Fibroblast of skin of right quadriceps (primary cell): ENCODE measurements around the gene CENPB.

Experiments
- DNase-seq: peaks from one replicate; pipeline ENCODE4 v3.0.0-alpha.2; 2013

CENPB gene

DNA sequence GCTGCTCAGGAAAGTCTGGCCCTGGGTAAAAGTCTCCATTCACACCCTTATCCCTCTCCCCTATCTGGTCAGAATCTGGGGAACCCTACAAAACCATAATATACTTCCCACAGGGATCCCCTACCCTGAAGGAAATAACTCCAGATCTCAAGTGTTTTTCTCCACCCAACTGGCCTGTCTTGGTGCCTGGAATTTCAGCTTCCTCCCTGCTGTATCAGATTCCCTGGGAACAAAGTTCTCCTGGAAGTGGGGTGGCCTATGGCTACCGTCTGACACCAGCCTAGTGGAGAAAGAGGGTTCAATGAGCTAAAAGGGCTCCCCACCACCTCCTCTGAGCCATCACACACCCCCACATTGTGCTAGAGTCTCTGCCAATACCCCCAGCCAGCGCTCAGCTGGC is 39.1 kb downstream of the CENPB start:
- no peak for DNase-seq

DNA sequence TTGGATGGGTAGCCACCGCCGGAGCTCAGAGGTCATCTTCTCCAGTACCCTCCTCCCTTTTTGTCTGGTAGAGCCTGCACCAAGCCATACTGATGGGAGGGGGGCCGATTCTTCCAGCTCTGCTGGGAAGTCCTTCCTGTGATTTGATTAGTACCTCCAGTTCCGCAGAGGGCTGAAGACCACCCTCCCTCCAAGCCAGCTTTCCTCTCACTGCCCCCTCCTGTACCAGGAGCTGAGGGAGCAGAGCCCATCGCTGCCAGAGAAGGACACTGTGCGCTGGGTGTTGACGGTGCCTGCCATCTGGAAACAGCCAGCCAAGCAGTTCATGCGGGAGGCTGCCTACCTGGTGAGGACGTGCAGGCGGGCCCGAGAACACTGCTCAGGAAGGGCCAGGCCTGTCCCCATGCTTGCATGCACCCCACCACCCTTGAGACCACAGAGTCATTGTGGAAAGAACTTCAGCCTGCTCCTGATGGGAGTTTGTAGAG is 40.8 kb downstream of the CENPB start:
- no peak for DNase-seq

DNA sequence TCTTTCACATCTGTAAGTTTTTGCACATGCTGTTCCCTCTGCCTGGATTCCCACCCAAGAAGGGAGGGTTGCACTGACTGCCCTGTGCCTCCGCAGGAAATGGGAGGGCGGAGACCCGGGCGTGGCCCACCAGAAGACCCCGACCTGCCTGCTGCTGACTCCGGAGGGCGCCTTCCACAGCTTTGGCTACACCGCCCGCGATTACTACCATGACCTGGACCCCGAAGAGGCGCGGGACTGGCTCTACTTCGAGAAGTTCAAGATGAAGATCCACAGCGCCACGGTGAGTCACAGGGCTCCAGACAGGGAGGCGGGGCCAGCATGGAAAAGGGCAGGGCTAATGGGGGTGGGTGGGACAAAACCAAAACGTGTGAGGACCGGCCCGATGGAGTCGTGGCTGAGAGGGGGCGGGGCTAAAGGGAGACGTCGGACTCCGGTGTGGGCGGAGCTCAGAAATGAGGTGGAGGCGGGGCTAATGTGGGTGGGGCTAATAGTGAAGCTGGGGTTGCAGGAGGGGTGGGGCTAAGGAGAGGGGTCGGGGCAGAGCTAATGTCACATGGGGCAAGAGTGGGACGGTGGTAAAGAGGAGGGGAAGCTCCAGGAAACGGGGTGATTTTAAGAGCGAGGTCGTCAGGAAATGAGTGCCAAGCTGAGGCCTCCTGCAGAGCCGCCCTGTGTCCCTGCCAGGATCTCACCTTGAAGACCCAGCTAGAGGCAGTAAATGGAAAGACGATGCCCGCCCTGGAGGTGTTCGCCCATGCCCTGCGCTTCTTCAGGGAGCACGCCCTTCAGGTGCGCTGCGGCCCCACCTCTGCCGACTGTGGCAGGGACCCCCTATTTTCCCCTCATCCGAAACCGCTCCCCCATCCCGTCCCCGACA is 41.5 kb downstream of the CENPB start:
- DNase-seq, result peak; percentile 15

DNA sequence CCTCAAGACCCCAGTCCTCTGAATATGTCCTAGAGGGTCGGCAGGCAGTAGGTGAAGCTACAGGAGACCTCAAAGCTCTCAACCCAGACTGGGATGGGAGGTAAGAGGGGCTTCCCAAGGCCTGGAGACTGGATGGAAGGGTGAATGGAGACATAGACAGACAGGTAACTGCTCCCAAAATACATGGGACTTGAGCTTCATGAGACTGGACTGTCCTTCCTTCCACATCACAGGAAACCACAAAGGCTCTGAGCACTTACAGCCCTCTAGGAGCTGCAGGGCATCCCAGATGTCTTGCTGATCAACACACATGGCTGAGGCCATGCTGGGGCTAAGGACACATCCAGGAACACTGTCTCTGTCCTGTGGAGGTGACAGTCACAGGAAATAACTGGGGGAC is 42.5 kb downstream of the CENPB start:
- DNase-seq, result no peak

DNA sequence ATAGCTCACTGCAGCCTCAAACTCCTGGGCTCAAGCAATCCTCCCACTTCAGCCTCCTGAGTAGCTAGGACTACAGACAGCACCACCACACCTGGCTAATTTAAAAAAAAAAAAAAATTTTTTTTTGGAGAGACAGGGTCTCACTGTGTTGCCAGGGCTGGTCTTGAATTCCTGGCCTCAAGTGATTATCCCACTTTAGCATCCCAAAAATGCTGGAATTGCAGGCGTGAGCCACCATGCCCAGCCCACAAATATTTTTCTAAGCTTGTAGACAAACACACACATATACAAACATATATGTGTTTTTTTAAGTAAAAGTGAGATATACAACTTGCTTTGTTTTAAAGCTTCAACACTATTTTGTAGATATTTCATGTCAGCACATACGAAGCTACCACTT is 43.3 kb downstream of the CENPB start:
- DNase-seq, result peak; percentile 24

DNA sequence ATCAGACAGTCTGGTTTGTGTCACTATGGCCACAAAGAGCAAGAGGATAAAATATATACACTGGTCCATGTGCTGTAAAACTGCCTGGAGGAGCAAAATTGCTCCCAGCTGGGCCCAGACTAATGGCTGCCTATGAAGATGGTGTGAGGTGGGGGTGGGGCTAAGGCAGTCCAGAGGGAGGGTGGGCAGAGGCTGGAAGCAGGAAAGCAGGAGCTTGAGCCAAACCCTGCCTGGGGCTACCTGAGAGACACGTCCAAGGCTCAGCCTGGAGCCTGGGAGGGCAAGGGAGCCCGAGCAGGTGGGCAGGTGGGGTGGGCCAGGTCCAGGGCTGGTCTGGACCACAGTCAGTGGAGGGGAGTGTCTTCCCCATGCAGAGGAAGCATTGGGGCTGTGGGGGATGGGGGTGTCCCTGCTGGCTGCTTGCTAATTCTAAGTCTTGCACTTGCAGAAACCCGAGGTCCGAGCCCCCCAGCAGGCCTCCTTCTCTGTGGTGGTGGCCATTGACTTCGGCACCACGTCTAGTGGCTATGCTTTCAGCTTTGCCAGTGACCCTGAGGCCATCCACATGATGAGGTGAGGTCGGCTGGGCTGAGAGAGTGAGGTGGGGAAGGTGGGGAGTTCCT is 44.6 kb downstream of the CENPB start:
- no peak for DNase-seq

DNA sequence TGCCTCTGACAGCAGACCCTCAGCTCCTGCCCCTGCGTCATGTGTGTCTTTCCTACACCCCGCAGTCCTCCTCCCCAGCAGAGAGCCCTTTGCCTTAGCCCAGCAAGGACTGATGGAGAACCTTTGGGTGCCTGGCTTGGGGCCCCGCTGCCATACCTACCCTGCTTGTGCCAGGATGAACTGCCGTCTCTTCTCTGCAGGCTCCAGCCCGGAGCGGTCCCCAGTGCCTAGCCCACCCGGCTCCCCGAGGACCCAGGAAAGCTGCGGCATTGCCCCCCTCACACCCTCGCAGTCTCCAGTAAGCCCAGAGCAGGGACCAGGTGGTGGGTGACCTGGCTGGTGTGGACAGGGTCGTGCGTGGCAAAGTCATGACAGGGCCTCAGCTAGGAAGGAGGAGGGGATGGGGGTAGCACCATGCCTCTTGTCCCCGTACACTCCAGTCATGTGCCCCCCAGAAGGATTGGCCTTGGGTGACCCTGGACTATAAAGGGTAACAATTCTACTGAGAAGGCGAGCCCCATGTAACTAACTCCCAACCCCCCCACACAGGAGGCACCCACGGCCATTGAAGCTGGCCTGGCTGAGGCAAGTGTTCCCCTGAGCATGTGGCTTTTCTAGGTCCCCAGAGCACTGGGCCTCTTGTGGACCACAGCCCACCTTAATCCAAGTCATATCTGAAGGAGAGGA is 45.8 kb downstream of the CENPB start:
- no peak for DNase-seq

DNA sequence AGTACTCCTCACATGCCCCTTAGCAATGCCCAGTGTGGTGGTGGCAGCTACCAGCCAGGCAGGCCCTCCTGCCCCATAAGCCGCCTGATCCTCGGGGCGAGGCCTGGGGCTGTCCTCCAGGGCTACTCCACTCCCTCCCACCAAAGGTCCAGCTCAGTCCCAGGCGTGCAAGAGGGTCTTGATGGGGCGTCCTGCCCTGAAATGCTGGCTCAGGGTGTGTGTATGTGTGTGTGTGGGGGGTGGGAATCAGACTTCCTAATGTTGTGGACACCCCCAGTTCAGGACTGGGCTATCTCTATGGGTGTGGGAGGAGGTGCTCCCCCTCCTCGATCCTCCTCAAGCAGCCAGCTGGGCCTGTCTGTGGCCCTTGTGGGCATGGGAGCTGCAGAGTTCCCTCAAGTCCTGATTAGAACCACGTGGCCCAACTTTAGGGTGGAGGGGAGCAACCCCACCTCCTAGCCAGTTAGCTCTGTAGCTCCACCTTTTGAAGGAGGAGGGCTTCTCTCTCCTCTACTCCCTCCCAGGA is 46.6 kb downstream of the CENPB start:
- DNase-seq, result no peak

DNA sequence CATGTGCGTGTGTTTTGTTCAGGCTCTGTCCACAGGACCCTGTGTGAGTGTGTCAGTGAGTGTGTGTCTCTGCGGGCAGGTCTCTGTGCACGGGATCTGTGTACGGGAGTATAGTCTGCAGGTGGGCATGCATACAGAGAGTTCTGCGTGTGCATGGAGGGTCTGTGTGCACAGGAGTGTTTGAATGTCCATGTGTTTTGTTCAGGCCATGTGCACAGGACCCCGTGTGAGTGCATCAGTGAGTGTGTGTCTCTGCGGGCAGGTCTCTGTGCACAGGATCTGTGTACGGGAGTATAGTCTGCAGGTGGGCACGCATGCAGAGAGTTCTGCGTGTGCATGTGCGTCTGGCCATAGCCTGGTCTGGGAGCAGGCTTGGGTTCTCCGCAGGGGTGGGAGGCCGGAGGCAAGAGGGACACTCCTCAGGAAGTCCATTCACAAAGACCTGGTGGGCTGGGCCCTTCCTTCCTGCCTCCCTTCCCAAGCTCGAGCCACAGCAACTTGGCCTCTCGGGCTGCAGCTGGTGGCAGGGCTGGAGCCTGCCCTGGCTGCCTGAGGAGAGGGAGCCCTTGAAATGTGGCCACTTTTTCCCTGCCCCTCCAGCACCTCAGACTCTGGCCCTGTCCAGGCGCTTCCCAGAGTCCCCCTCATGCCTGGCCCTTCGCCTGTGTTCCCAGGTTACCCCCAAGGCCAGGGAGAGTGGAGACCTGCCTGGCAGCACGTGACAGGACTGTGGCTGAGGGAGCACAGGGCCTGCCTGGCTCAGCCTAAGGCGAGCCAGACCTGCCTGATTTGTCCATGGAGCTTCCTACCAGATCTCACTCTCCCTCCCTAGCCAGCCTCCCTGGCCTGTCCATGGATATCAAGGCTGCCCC is 47.2 kb downstream of the CENPB start:
- no peak for DNase-seq

DNA sequence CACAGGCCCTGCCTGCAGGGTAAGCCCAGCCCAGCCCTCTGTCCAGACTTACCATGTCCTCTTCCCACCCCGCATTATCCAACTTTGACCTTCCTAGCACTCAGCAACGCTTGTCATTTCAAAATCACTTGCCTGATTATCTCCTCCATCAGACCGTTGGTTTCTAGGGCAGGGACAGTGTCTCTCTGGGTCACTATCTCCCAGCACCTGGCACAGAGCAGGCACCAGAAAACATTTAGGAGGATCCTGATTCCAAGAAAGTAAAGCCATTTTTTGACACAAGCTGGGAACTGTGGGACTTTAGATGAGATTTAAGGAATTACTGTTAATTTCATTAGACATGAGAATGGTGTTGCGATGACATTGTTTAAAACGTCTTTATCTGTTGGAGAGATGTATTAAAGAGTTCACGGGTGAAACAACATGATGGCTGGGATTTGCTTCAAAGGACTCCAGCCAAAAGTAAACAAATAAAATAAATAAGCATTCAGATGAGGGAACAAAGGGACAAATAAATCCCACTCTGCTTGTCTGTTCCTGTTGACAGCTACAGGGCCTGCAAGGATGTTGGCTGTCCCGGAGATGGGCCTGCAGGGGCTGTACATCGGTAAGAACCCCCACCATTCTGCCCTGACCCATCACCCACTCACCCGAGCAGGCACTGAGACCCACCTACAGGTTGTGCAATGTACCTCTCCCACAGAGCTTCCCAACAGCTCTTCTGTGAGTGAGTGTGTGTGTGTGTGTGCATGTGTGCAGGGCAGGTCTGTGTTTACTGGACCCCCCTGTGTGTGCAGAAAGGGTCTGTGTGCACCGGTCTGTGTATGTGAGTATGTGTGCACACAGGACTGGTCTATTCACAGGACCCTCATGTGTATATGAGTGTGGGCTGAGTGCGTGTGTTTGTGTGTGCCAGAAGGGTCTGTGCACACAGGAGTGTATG is 48.2 kb downstream of the CENPB start:
- no peak for DNase-seq

DNA sequence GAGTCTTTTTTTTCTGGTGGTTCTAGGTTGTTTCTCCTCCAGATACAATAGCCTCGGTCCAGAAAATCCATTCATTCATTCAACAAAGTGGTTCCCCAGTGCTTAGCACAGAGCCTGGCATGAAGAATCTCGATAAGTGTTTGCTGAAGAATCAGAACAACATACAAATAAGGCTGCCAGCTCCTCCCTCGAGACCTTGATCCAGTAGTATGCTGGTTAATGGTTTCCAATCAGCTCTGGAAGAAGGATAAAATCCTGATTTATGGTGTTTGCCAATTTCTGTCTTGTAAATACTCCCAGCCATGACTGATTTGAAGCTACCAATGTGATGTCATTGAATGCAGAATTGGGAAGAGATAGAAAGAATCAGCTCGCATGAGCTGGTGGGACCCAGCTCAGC is 50.8 kb downstream of the CENPB start:
- DNase-seq, result no peak

DNA sequence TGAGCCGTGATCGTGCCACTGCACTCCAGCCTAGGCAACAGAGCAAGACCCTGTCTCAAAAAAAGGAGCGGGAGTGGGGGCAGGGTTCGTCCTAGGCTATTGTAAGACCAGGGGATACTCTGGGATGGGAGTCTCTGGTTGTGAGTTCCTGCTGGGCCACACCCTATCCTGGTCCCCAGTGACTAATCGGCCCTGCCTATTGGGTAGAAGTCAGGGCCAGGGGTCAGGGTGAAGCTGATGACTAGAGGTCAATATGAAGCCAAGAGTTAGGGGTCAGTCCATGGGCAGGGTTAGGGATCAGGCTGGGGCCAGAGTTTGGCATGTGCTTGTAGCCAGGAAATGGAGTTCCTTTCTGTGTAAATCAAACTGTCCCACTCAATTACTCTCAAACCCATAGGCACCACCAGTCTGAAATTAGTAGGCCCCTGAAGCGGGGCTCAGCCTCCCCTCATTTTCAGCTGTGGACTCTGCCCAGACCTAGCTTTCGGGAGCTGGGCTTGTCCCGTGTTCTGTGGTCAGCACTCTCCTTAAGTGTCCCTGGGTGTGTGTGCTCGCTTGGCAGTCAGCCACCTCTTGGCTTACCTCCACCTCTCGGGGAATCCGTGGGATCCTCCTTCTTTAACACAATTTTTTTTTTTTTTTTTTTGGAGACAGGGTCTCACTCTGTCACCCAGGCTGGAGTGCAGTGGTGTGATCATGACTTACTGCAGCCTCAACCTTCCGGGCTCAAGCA is 52.3 kb downstream of the CENPB start:
- no peak for DNase-seq
